A549 (cell line): ENCODE data around the gene CRACDL. TPM values are rescaled to one million over a fixed set of nuclear protein-coding genes. Genes with fewer than 3 reads are reported as not detected.

ENCODE experiments used
- ATAC-seq, 2 experiments: fragments of 200-7000 bp in 1 of 2; fragments of >200 bp in 1 of 2; cut with Nextera tagmentation in 1 of 2; cut with Tn5 transposase in 1 of 2; 3 replicates each; pipeline versions ENCODE4 v1.8.0 to v1.9.1; 2018 to 2020; ENCODE audit warnings: mild to moderate bottlenecking in 1 of 2, moderate library complexity in 1 of 2
- CTCF ChIA-PET: fragments of 300-600 bp; sonication (Branson Sonifier 250); formaldehyde crosslinking; extraction: SDS; loops from one replicate; lab custom pipeline; 2021; ENCODE audit warnings: antibody characterized with exemption, inconsistent platforms; lab: Yijun Ruan, JAX
- POLR2A ChIA-PET: fragments of 350-600 bp; formaldehyde crosslinking; extraction: SDS; loops from one replicate; lab custom pipeline; 2021; ENCODE audit warnings: antibody characterized with exemption, inconsistent platforms; lab: Yijun Ruan, JAX
- DNase-seq, 2 experiments: peaks; one replicate each; pipeline versions ENCODE4 v3.0.0 to v3.0.0-alpha.2; 2011 to 2016; ENCODE audit warnings: low read depth in 1 of 2, low spot score in 1 of 2
- FAIRE-seq: peaks from 2 replicates; lab custom pipeline; 2011; peaks lifted over from hg19 to GRCh38; lab: Jason Lieb, UNC
- H3K27ac ChIP-seq, 2 experiments: fragments of >200 bp; sonication (Bioruptor Twin); formaldehyde crosslinking; 3 replicates each; pipeline ENCODE4 v1.5.1; 2016 to 2017
- H3K4me1 ChIP-seq: fragments of >200 bp; sonication (Bioruptor Twin); formaldehyde crosslinking; 3 replicates; pipeline ENCODE4 v1.6.1; 2016
- H3K4me2 ChIP-seq: fragments of >200 bp; sonication (Bioruptor Twin); formaldehyde crosslinking; 3 replicates; pipeline ENCODE4 v1.6.1; 2016
- H3K4me3 ChIP-seq: fragments of >200 bp; sonication (Bioruptor Twin); formaldehyde crosslinking; 3 replicates; pipeline ENCODE4 v1.5.1; 2016
- H3K9me3 ChIP-seq: fragments of >200 bp; sonication (Bioruptor Twin); formaldehyde crosslinking; 3 replicates; pipeline ENCODE4 v1.6.1; 2016
- ATOH8 ChIP-seq: fragments of 250-450 bp; sonication (Bioruptor Pico); IDR thresholded peaks from 2 replicates; pipeline ENCODE4 v1.5.0; 2020; ENCODE audit warnings: low read depth, mild to moderate bottlenecking, moderate library complexity
- CBX2 ChIP-seq: fragments of 200-600 bp; sonication (generic); IDR thresholded peaks from 2 replicates; pipeline ENCODE4 v1.6.1; 2016; ENCODE audit warnings: low read depth, mild to moderate bottlenecking, borderline replicate concordance
- CBX8 ChIP-seq: fragments of 200-600 bp; sonication (generic); IDR thresholded peaks from 2 replicates; pipeline ENCODE4 v1.6.1; 2016
- CHD2 ChIP-seq: fragments of 150-350 bp; IDR thresholded peaks from 2 replicates; pipeline ENCODE4 v1.6.1; 2014; ENCODE audit warnings: low read length; ENCODE audit not compliant: partially characterized antibody
- CHD4 ChIP-seq: fragments of 200-600 bp; sonication (generic); IDR thresholded peaks from 2 replicates; pipeline ENCODE4 v1.6.1; 2016; ENCODE audit warnings: antibody characterized with exemption, mild to moderate bottlenecking, borderline replicate concordance
- CTCF ChIP-seq: fragments of >200 bp; sonication (Bioruptor Twin); formaldehyde crosslinking; IDR thresholded peaks from 3 replicates; pipeline ENCODE4 v1.5.1; 2016
- EHF ChIP-seq: fragments of 250-450 bp; sonication (Bioruptor Pico); IDR thresholded peaks from 2 replicates; pipeline ENCODE4 v1.5.0; 2020; ENCODE audit warnings: mild to moderate bottlenecking
- ELK1 ChIP-seq: fragments of 150-350 bp; IDR thresholded peaks from 2 replicates; pipeline ENCODE4 v1.6.1; 2014; ENCODE audit warnings: low read depth, mild to moderate bottlenecking, low read length
- ESRRA ChIP-seq: fragments of 150-350 bp; IDR thresholded peaks from 2 replicates; pipeline ENCODE4 v1.6.1; 2014; ENCODE audit warnings: mild to moderate bottlenecking, low read length, borderline replicate concordance
- FOSB ChIP-seq: fragments of 250-450 bp; sonication (Bioruptor Pico); IDR thresholded peaks from 2 replicates; pipeline ENCODE4 v1.5.0; 2020; ENCODE audit warnings: mild to moderate bottlenecking, moderate library complexity
- FOXS1 ChIP-seq: fragments of 250-450 bp; sonication (Bioruptor Pico); IDR thresholded peaks from 2 replicates; pipeline ENCODE4 v1.5.0; 2020; ENCODE audit warnings: mild to moderate bottlenecking, moderate library complexity
- HES2 ChIP-seq: fragments of >200 bp; sonication (Bioruptor Twin); formaldehyde crosslinking; IDR thresholded peaks from 2 replicates; pipeline ENCODE4 v1.6.1; 2016
- KDM5A ChIP-seq: fragments of 200-600 bp; sonication (generic); IDR thresholded peaks from 2 replicates; pipeline ENCODE4 v1.6.1; 2016; ENCODE audit warnings: antibody characterized with exemption, mild to moderate bottlenecking
- MAX ChIP-seq: IDR thresholded peaks from 2 replicates; pipeline ENCODE4 v1.6.1; 2012
- NPAS2 ChIP-seq: fragments of 250-450 bp; sonication (Bioruptor Pico); IDR thresholded peaks from 2 replicates; pipeline ENCODE4 v1.8.0; 2022; ENCODE audit warnings: mild to moderate bottlenecking, moderate library complexity, borderline replicate concordance
- POLR2AphosphoS2 ChIP-seq: conservative IDR thresholded peaks from 2 replicates; pipeline ENCODE4 v1.6.1; 2012; ENCODE audit warnings: low read length, improper control_type of control experiment, inconsistent platforms
- RAD21 ChIP-seq, 2 experiments: fragments of >200 bp in 1 of 2; sonication (Bioruptor Twin) in 1 of 2; formaldehyde crosslinking in 1 of 2; IDR thresholded peaks in 1 of 2; conservative IDR thresholded peaks in 1 of 2; 2 replicates in 1 of 2; 3 replicates in 1 of 2; pipeline ENCODE4 v1.6.1; 2012 to 2018; ENCODE audit warnings: inconsistent platforms in 1 of 2
- RCOR1 ChIP-seq: fragments of 150-350 bp; IDR thresholded peaks from 2 replicates; pipeline ENCODE4 v1.6.1; 2014; ENCODE audit warnings: antibody characterized with exemption, low read length, low read depth
- RFX5 ChIP-seq: fragments of 450-650 bp; IDR thresholded peaks from 2 replicates; pipeline ENCODE4 v1.7.1; 2014; ENCODE audit warnings: antibody characterized with exemption, mild to moderate bottlenecking, moderate library complexity
- SMC3 ChIP-seq: fragments of >200 bp; sonication (Bioruptor Twin); formaldehyde crosslinking; IDR thresholded peaks from 3 replicates; pipeline ENCODE4 v1.6.1; 2018; ENCODE audit warnings: inconsistent platforms
- USF2 ChIP-seq: fragments of 450-650 bp; IDR thresholded peaks from 2 replicates; pipeline ENCODE4 v1.6.1; 2014; ENCODE audit warnings: antibody characterized with exemption
- ZC3H11A ChIP-seq: fragments of 450-650 bp; IDR thresholded peaks from 2 replicates; pipeline ENCODE4 v1.6.1; 2014; ENCODE audit warnings: antibody characterized with exemption, mild to moderate bottlenecking
- ZFP36 ChIP-seq: fragments of 450-650 bp; IDR thresholded peaks from 2 replicates; pipeline ENCODE4 v1.6.1; 2014; ENCODE audit warnings: borderline replicate concordance; ENCODE audit not compliant: partially characterized antibody
- WGBS: methylation state at CpG from one replicate; pipeline ENCODE4 v1.1.6; 2017; ENCODE audit errors: missing lambda C conversion rate; 5-methylcytosine and 5-hydroxymethylcytosine counted together
- polyA plus RNA-seq, 4 experiments: library from polyadenylated mRNA; depleted of rRNA in 3 of 4; stranded (reverse); fragments of >200 nt; fragmentation: RNase III in 1 of 4; extraction: RNeasy Plus Mini Kit Qiagen cat#74134 plus additional on column Dnase treatment in 1 of 4; gene quantifications; 2 replicates in 3 of 4; 3 replicates in 1 of 4; pipeline ENCODE4 v1.2.3, GENCODE V29; 2011 to 2017

CRACDL gene
- polyA plus RNA-seq, 2 of the 4 experiments (the other 2 are of a cell fraction), result 0.21 to 0.36 TPM

GRCh38 chr2:98910349-98911125 is 25.5 kb downstream of the CRACDL start:
- H3K4me1 ChIP-seq, result peaks cover 58% of the 10 kb centered on the region
- no peak for TF ChIP-seq NPAS2 (CRISPR knock-in tag)
- no peak for TF ChIP-seq RCOR1
- no peak for TF ChIP-seq CBX8
- peak; percentile 84 for TF ChIP-seq ZC3H11A
- TF ChIP-seq ATOH8, result no peak
- TF ChIP-seq USF2, result no peak
- peak overlapping the region; percentile 77 to 87; a peak in 3 of 6 replicates for H3K27ac ChIP-seq
- H3K4me2 ChIP-seq, result no peak overlapping the region
- FAIRE-seq (no peak), ATAC-seq (no peak), DNase-seq (no peak)
- no peak overlapping the region for H3K4me3 ChIP-seq
- POLR2A ChIA-PET, result interaction anchor here (0.5 kb wide), 1 partner anchor 261 kb away, joined by 3 read pairs; no protein-coding TSS in a partner anchor
- 93% methylated on average over 10 of the region's 10 CpGs for WGBS
- CTCF ChIA-PET, result interaction anchor here (1.2 kb wide), 1 partner anchor 26 kb away, joined by 4 read pairs; the partner anchor contains the start of gene CRACDL
- no peaks in the 10 kb centered on the region for H3K9me3 ChIP-seq

- peaks cover 52% of the 10 kb centered on the region for H3K4me1 ChIP-seq
- POLR2A ChIA-PET, result interaction anchor here (0.6 kb wide), 1 partner anchor 199 kb away, joined by 3 read pairs; no protein-coding TSS in a partner anchor
- ATAC-seq (peak in 1 of 2 experiments; percentile 36; a peak in 3 of 6 replicates), FAIRE-seq (no peak), DNase-seq (peak in 1 of 2 experiments; percentile 24)
- TF ChIP-seq FOSB (CRISPR knock-in tag) (no peak), CHD2 (no peak), RCOR1 (no peak), RAD21 (conservative IDR thresholded peaks at IDR 0.05 in 1 of 2, IDR thresholded peaks at IDR 0.05 in 1 of 2) (no peak), FOXS1 (no peak), KDM5A (no peak), MAX (no peak), ZFP36 (no peak), RFX5 (no peak), POLR2AphosphoS2 (no peak)
- H3K4me2 ChIP-seq, result peak overlapping the region; percentile 37; the same call in 2 of the 3 replicates
- WGBS, result 55% methylated on average over 19 of the region's 19 CpGs
- H3K9me3 ChIP-seq, result no peaks in the 10 kb centered on the region
- H3K27ac ChIP-seq, result peak overlapping the region; percentile 22 to 64; a peak in 4 of 6 replicates
- H3K4me3 ChIP-seq, result no peak overlapping the region
- CTCF ChIA-PET, result interaction anchor here (1.2 to 1.4 kb wide), 2 partner anchors 12 to 27 kb away, joined by 4 read pairs; partner anchors contain the start of gene CRACDL
Observed at GRCh38 chr2:98909317-98910211, 26.5 kb downstream of the CRACDL start.

- Histone ChIP-seq H3K9me3 (no peaks in the 10 kb centered on the region), H3K27ac (peak overlapping the region; percentile 25 to 43; a peak in 2 of 6 replicates), H3K4me3 (no peak overlapping the region), H3K4me1 (peaks cover 45% of the 10 kb centered on the region), H3K4me2 (peak overlapping the region; percentile 37; the same call in 2 of the 3 replicates)
- ATAC-seq (no peak), DNase-seq (no peak), FAIRE-seq (no peak)
- WGBS, result 75% methylated on average over 4 of the region's 4 CpGs
- CTCF ChIA-PET, result interaction anchor here (1.4 kb wide), 1 partner anchor 11 kb away, joined by 4 read pairs; no protein-coding TSS in a partner anchor
- POLR2A ChIA-PET, result no interaction called here
- TF ChIP-seq CTCF (no peak), HES2 (no peak), USF2 (no peak), ELK1 (no peak), ESRRA (no peak), CBX2 (no peak), CHD4 (no peak), EHF (CRISPR knock-in tag) (no peak), SMC3 (no peak)
Observed at GRCh38 chr2:98908931-98909316, 27.1 kb downstream of the CRACDL start.
